Measurements from ENCODE around the gene GBP3.
A peak's percentile ranks its signal among the peaks of the same experiment; 100 is the strongest.
"Not testable (repeated sequence)": the region's sequence is repeated elsewhere in the genome, so short reads cannot be mapped to it uniquely, and the experiment has no call there.

Gene GBP3

GRCh38 chr1:88985692-88986091 is 37.0 kb downstream of the GBP3 start:
- peak overlapping the region; percentile 86 for H3K27ac ChIP-seq
- TF ChIP-seq POLR2AphosphoS5 (IDR thresholded peaks at IDR 0.05; ENCODE audit: borderline replicate concordance, low read depth, low read length) (no peak; the same call in 1 of the 2 replicates), FOXP2 (optimal IDR thresholded peaks at IDR 0.05; ENCODE audit: control extremely low read depth, extremely low read length, insufficient read depth) (no peak), EZH2 (IDR thresholded peaks at IDR 0.05) (no peak)
- no peaks in the 10 kb centered on the region for H3K9me3 ChIP-seq (ENCODE audit: low read depth, low read length)
- peak overlapping the region; percentile 54 for H3K4me3 ChIP-seq
- no peak for DNase-seq (ENCODE audit: low read depth, low spot score)
- peaks cover 69% of the 10 kb centered on the region for H3K36me3 ChIP-seq (ENCODE audit: insufficient read depth, low read length)
- H3K9ac ChIP-seq (ENCODE audit: insufficient read length), result peak overlapping the region; percentile 18

- H3K4me3 ChIP-seq, result peak overlapping the region; percentile 54
- TF ChIP-seq FOXP2 (optimal IDR thresholded peaks at IDR 0.05; ENCODE audit: control extremely low read depth, extremely low read length, insufficient read depth), result no peak
- TF ChIP-seq EZH2 (IDR thresholded peaks at IDR 0.05), result no peak
- no peak; the same call in 1 of the 2 replicates for TF ChIP-seq POLR2AphosphoS5 (IDR thresholded peaks at IDR 0.05; ENCODE audit: borderline replicate concordance, low read depth, low read length)
- peaks cover 67% of the 10 kb centered on the region for H3K36me3 ChIP-seq (ENCODE audit: insufficient read depth, low read length)
- no peaks in the 10 kb centered on the region for H3K9me3 ChIP-seq (ENCODE audit: low read depth, low read length)
- H3K9ac ChIP-seq (ENCODE audit: insufficient read length), result peak overlapping the region; percentile 18
- no peak for DNase-seq (ENCODE audit: low read depth, low spot score)
- peak overlapping the region; percentile 86 for H3K27ac ChIP-seq
These were observed 37.6 kb downstream of the GBP3 start for GRCh38 chr1:88985032-88985431.

DNA sequence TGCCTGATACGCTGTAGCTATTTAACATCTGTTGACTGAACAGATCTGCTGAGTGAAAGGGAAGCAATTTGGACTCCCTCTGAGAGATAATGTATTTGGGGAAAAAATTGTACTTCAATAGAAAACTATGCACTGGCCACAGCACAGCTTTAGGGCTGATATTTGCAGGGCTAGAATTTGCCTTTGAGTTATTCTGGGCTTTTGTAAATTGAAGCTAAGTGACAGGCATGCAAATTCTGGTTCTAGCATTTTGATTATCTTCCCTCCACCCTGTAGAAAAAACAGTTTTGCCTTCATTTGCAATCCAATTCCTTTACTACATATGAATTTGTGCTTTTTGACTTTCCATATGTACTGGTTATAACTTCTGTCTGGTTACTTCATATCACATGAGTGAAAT is 38.1 kb downstream of the GBP3 start:
- H3K4me3 ChIP-seq, result peak overlapping the region; percentile 54
- no peaks in the 10 kb centered on the region for H3K9me3 ChIP-seq (ENCODE audit: low read depth, low read length)
- peak overlapping the region; percentile 18 for H3K9ac ChIP-seq (ENCODE audit: insufficient read length)
- peaks cover 67% of the 10 kb centered on the region for H3K36me3 ChIP-seq (ENCODE audit: insufficient read depth, low read length)
- no peak for DNase-seq (ENCODE audit: low read depth, low spot score)
- H3K27ac ChIP-seq, result peak overlapping the region; percentile 86
- TF ChIP-seq POLR2AphosphoS5 (IDR thresholded peaks at IDR 0.05; ENCODE audit: borderline replicate concordance, low read depth, low read length) (no peak), FOXP2 (optimal IDR thresholded peaks at IDR 0.05; ENCODE audit: control extremely low read depth, extremely low read length, insufficient read depth) (no peak), EZH2 (IDR thresholded peaks at IDR 0.05) (no peak)

GRCh38 chr1:88983791-88984559 is 38.7 kb downstream of the GBP3 start:
- Histone ChIP-seq H3K9me3 (ENCODE audit: low read depth, low read length) (no peaks in the 10 kb centered on the region), H3K9ac (ENCODE audit: insufficient read length) (no peak overlapping the region), H3K4me3 (peak overlapping the region; percentile 54), H3K36me3 (ENCODE audit: insufficient read depth, low read length) (peaks cover 66% of the 10 kb centered on the region), H3K27ac (peak overlapping the region; percentile 86)
- DNase-seq (ENCODE audit: low read depth, low spot score), result no peak
- TF ChIP-seq EZH2 (IDR thresholded peaks at IDR 0.05) (no peak), POLR2AphosphoS5 (IDR thresholded peaks at IDR 0.05; ENCODE audit: borderline replicate concordance, low read depth, low read length) (no peak), FOXP2 (optimal IDR thresholded peaks at IDR 0.05; ENCODE audit: control extremely low read depth, extremely low read length, insufficient read depth) (no peak)

DNA sequence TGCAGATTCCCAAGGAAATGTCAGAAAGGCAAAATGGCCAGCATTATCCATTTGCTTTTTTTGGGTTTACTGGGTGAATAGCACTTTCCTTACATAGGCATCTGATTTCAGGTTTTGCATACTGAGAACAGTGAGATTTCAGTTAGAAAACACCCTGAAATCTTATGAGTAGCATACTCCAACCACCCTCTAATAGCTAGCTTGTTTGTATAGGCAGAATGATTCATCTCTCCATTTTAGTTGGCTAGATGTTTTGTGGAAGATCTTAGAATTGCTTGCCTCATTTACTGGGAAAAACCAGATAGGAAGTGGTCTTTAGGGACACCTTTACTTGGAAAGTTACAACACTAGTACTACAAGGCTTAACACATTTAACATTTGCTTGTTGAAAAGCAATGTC is 40.6 kb downstream of the GBP3 start:
- TF ChIP-seq FOXP2 (optimal IDR thresholded peaks at IDR 0.05; ENCODE audit: control extremely low read depth, extremely low read length, insufficient read depth) (no peak), POLR2AphosphoS5 (IDR thresholded peaks at IDR 0.05; ENCODE audit: borderline replicate concordance, low read depth, low read length) (no peak), EZH2 (IDR thresholded peaks at IDR 0.05) (no peak)
- Histone ChIP-seq H3K9ac (ENCODE audit: insufficient read length) (no peak overlapping the region), H3K4me3 (no peak overlapping the region), H3K36me3 (ENCODE audit: insufficient read depth, low read length) (peaks cover 55% of the 10 kb centered on the region), H3K27ac (no peak overlapping the region), H3K9me3 (ENCODE audit: low read depth, low read length) (no peaks in the 10 kb centered on the region)
- DNase-seq (ENCODE audit: low read depth, low spot score), result no peak

- peaks cover 50% of the 10 kb centered on the region for H3K36me3 ChIP-seq (ENCODE audit: insufficient read depth, low read length)
- not testable (repeated sequence) for H3K9me3 ChIP-seq (ENCODE audit: low read depth, low read length); H3K9ac ChIP-seq (ENCODE audit: insufficient read length); H3K27ac ChIP-seq; DNase-seq (ENCODE audit: low read depth, low spot score); H3K4me3 ChIP-seq
These were observed 41.2 kb downstream of the GBP3 start for GRCh38 chr1:88981506-88981905.

- Histone ChIP-seq H3K9ac (ENCODE audit: insufficient read length) (no peak overlapping the region), H3K36me3 (ENCODE audit: insufficient read depth, low read length) (peaks cover 52% of the 10 kb centered on the region), H3K27ac (no peak overlapping the region; the same call in 1 of the 2 replicates), H3K9me3 (ENCODE audit: low read depth, low read length) (no peaks in the 10 kb centered on the region), H3K4me3 (no peak overlapping the region)
- DNase-seq (ENCODE audit: low read depth, low spot score), result no peak
- no peak for TF ChIP-seq FOXP2 (optimal IDR thresholded peaks at IDR 0.05; ENCODE audit: control extremely low read depth, extremely low read length, insufficient read depth)
- TF ChIP-seq POLR2AphosphoS5 (IDR thresholded peaks at IDR 0.05; ENCODE audit: borderline replicate concordance, low read depth, low read length), result no peak
- TF ChIP-seq EZH2 (IDR thresholded peaks at IDR 0.05), result no peak
These were observed 41.8 kb downstream of the GBP3 start for GRCh38 chr1:88980870-88981269.

DNA sequence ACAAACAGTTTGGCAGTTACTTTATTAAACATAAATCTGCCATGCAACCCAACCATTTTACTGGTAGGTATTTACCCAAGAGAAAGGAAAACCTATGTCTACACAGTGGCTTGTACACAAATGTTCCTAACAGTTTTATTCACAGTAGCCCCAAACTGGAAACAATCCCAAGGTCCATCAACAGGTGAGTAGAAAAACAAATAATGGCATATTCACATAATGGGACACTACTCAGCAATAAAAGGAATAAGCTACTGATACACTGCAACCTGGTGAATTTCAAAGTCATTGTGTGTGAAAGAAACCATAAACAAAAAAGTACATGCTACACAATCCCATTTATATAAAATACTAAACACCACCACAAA is 42.9 kb downstream of the GBP3 start:
- TF ChIP-seq FOXP2 (optimal IDR thresholded peaks at IDR 0.05; ENCODE audit: control extremely low read depth, extremely low read length, insufficient read depth), result no peak
- no peak for TF ChIP-seq POLR2AphosphoS5 (IDR thresholded peaks at IDR 0.05; ENCODE audit: borderline replicate concordance, low read depth, low read length)
- TF ChIP-seq EZH2 (IDR thresholded peaks at IDR 0.05), result no peak
- Histone ChIP-seq H3K36me3 (ENCODE audit: insufficient read depth, low read length) (peaks cover 47% of the 10 kb centered on the region), H3K27ac (no peak overlapping the region), H3K9ac (ENCODE audit: insufficient read length) (no peak overlapping the region), H3K4me3 (no peak overlapping the region), H3K9me3 (ENCODE audit: low read depth, low read length) (no peaks in the 10 kb centered on the region)
- DNase-seq (ENCODE audit: low read depth, low spot score), result no peak

All from SK-N-MC (cell line).